H1 (cell line): Measurements from ENCODE around the gene TSGA10IP. TPM values are rescaled to one million over a fixed set of nuclear protein-coding genes. Genes with fewer than 3 reads are reported as not detected.

Source experiments
- CTCF ChIA-PET: fragments of 300-600 bp; sonication (Branson Sonifier 250); formaldehyde crosslinking; loops from one replicate; lab custom pipeline; 2021; ENCODE audit not compliant: partially characterized antibody; lab: Charles Lee
- POLR2A ChIA-PET: fragments of 300-600 bp; sonication (Branson Sonifier 250); formaldehyde crosslinking; loops from one replicate; lab custom pipeline; 2021; ENCODE audit warnings: inconsistent platforms; ENCODE audit not compliant: partially characterized antibody; lab: Charles Lee
- DNase-seq, 2 experiments: peaks; one replicate each; pipeline versions ENCODE4 v3.0.0 to v3.0.0-alpha.2; 2010 to 2022; ENCODE audit warnings: low spot score in 2 of 2, low read depth in 1 of 2, mixed read lengths in 1 of 2
- FAIRE-seq: peaks from 2 replicates; lab custom pipeline; 2011; peaks lifted over from hg19 to GRCh38; lab: Jason Lieb, UNC
- H2AFZ ChIP-seq: 2 replicates; pipeline ENCODE4 v1.8.1; 2012; ENCODE audit warnings: low read length, inconsistent platforms
- H2AK5ac ChIP-seq: 2 replicates; pipeline ENCODE4 v1.6.1; 2013; ENCODE audit warnings: low read depth, low read length
- H2BK120ac ChIP-seq: replicated peaks from 2 replicates; pipeline ENCODE3; 2013; ENCODE audit warnings: low read depth, low read length, inconsistent platforms
- H2BK12ac ChIP-seq: 2 replicates; pipeline ENCODE4 v1.6.1; 2013; ENCODE audit warnings: low read depth, low read length
- H2BK15ac ChIP-seq: 2 replicates; pipeline ENCODE4 v1.6.1; 2013; ENCODE audit warnings: low read length
- H2BK20ac ChIP-seq: 2 replicates; pipeline ENCODE4 v1.6.1; 2013; ENCODE audit warnings: low read length
- H2BK5ac ChIP-seq: 2 replicates; pipeline ENCODE4 v1.6.1; 2013; ENCODE audit warnings: low read depth, low read length
- H3K14ac ChIP-seq: 2 replicates; pipeline ENCODE4 v1.6.1; 2013; ENCODE audit warnings: inconsistent platforms; ENCODE audit not compliant: insufficient read length
- H3K18ac ChIP-seq: 2 replicates; pipeline ENCODE4 v1.6.1; 2013; ENCODE audit warnings: low read length; ENCODE audit errors: extremely low read depth
- H3K23ac ChIP-seq: 2 replicates; pipeline ENCODE4 v1.6.1; 2013; ENCODE audit warnings: inconsistent platforms; ENCODE audit not compliant: insufficient read length
- H3K23me2 ChIP-seq: 2 replicates; pipeline ENCODE4 v1.6.1; 2013; ENCODE audit warnings: low read depth, low read length
- H3K27ac ChIP-seq: 2 replicates; pipeline ENCODE4 v1.6.1; 2011; ENCODE audit warnings: low read depth, low read length, inconsistent platforms
- H3K27me3 ChIP-seq, 4 experiments: replicated peaks in 1 of 4; 1 replicate in 1 of 4; 2 replicates in 3 of 4; pipeline versions ENCODE4 v1.6.1 to v1.8.1; 2011 to 2013; ENCODE audit warnings: low read length in 3 of 4, mild to moderate bottlenecking in 3 of 4, inconsistent platforms in 2 of 4, mixed read lengths in 2 of 4, moderate library complexity in 1 of 4; ENCODE audit not compliant: control insufficient read depth in 3 of 4, insufficient read depth in 3 of 4; ENCODE audit errors: extremely low read depth in 1 of 4
- H3K36me3 ChIP-seq, 4 experiments: 2 replicates each; pipeline versions ENCODE4 v1.6.1 to v1.8.1; 2011 to 2013; ENCODE audit warnings: mild to moderate bottlenecking in 4 of 4, low read length in 3 of 4, moderate library complexity in 2 of 4, control low read depth in 1 of 4, inconsistent platforms in 1 of 4; ENCODE audit not compliant: insufficient read depth in 4 of 4, control insufficient read depth in 2 of 4
- H3K4ac ChIP-seq: replicated peaks from 2 replicates; pipeline ENCODE3; 2013; ENCODE audit warnings: low read length, low read depth, mixed read lengths, inconsistent platforms; ENCODE audit not compliant: insufficient read length
- H3K4me1 ChIP-seq, 4 experiments: replicated peaks in 1 of 4; 1 replicate in 1 of 4; 2 replicates in 3 of 4; pipeline versions ENCODE4 v1.6.1 to v1.8.1; 2011 to 2013; ENCODE audit warnings: low read length in 3 of 4, inconsistent platforms in 2 of 4, mixed read lengths in 1 of 4; ENCODE audit not compliant: insufficient read depth in 4 of 4, control insufficient read depth in 3 of 4
- H3K4me2 ChIP-seq, 2 experiments: 2 replicates each; pipeline versions ENCODE4 v1.6.1 to v1.8.1; 2011 to 2013; ENCODE audit warnings: low read depth in 2 of 2, low read length in 2 of 2, control low read depth in 1 of 2, inconsistent platforms in 1 of 2, mild to moderate bottlenecking in 1 of 2; ENCODE audit not compliant: insufficient read depth in 1 of 2
- H3K4me3 ChIP-seq, 4 experiments: fragments of 200-600, 300-600 bp in 1 of 4; sonication (generic), shearing (Covaris generic), sonication (Bioruptor Twin) in 1 of 4; 2 replicates each; pipeline versions ENCODE4 v1.5.1 to v1.8.1; 2011 to 2016; ENCODE audit warnings: low read length in 4 of 4, low read depth in 3 of 4, control low read depth in 2 of 4, inconsistent platforms in 2 of 4, mild to moderate bottlenecking in 2 of 4, mixed read lengths in 1 of 4, moderate library complexity in 1 of 4; ENCODE audit not compliant: insufficient read depth in 2 of 4; ENCODE audit errors: extremely low read depth in 1 of 4
- H3K56ac ChIP-seq: replicated peaks from 2 replicates; pipeline ENCODE3; 2013; ENCODE audit warnings: low read depth, mild to moderate bottlenecking, mixed read lengths, low read length, inconsistent platforms; ENCODE audit not compliant: insufficient read length
- H3K79me1 ChIP-seq: 2 replicates; pipeline ENCODE4 v1.6.1; 2013; ENCODE audit warnings: low read depth, low read length, control low read depth
- H3K79me2 ChIP-seq, 2 experiments: 2 replicates each; pipeline versions ENCODE4 v1.6.1 to v1.8.1; 2012 to 2013; ENCODE audit warnings: low read length in 2 of 2, mild to moderate bottlenecking in 2 of 2, inconsistent platforms in 1 of 2; ENCODE audit not compliant: insufficient read depth in 2 of 2, control insufficient read depth in 1 of 2
- H3K9ac ChIP-seq, 4 experiments: replicated peaks in 1 of 4; 1 replicate in 1 of 4; 2 replicates in 3 of 4; pipeline versions ENCODE4 v1.6.1 to v1.8.1; 2011 to 2013; ENCODE audit warnings: low read depth in 3 of 4, low read length in 3 of 4, control low read depth in 2 of 4, mild to moderate bottlenecking in 2 of 4, moderate library complexity in 2 of 4, inconsistent platforms in 1 of 4; ENCODE audit errors: extremely low read depth in 1 of 4
- H3K9me3 ChIP-seq, 2 experiments: 2 replicates each; pipeline versions ENCODE4 v1.6.1 to v1.8.1; 2012 to 2013; ENCODE audit warnings: mild to moderate bottlenecking in 2 of 2, moderate library complexity in 2 of 2, control low read depth in 1 of 2, inconsistent platforms in 1 of 2, low read depth in 1 of 2, low read length in 1 of 2, mixed read lengths in 1 of 2; ENCODE audit not compliant: insufficient read depth in 2 of 2
- H4K20me1 ChIP-seq, 2 experiments: replicated peaks in 1 of 2; 2 replicates each; pipeline versions ENCODE3 to v1.8.1; 2011 to 2013; ENCODE audit warnings: inconsistent platforms in 2 of 2, low read length in 2 of 2, mild to moderate bottlenecking in 1 of 2; ENCODE audit not compliant: insufficient read depth in 2 of 2, control insufficient read depth in 1 of 2
- H4K5ac ChIP-seq: 2 replicates; pipeline ENCODE4 v1.6.1; 2013; ENCODE audit warnings: low read length, low read depth, mixed read lengths, inconsistent platforms; ENCODE audit not compliant: insufficient read length
- H4K8ac ChIP-seq: 2 replicates; pipeline ENCODE4 v1.8.0; 2013; ENCODE audit warnings: mild to moderate bottlenecking, moderate library complexity, low read length, inconsistent platforms; ENCODE audit not compliant: insufficient read depth; ENCODE audit errors: extremely low read depth
- H4K91ac ChIP-seq: replicated peaks from 2 replicates; pipeline ENCODE3; 2013; ENCODE audit warnings: low read length, mixed read lengths, inconsistent platforms; ENCODE audit not compliant: insufficient read length
- ATF2 ChIP-seq: IDR thresholded peaks from 2 replicates; pipeline ENCODE4 v1.6.1; 2012; ENCODE audit warnings: low read length, inconsistent platforms
- CEBPB ChIP-seq: IDR thresholded peaks from 2 replicates; pipeline ENCODE4 v1.6.1; 2012; ENCODE audit warnings: low read depth, low read length
- CTBP2 ChIP-seq: IDR thresholded peaks from 2 replicates; pipeline ENCODE4 v1.7.0; 2011; ENCODE audit warnings: borderline replicate concordance, mild to moderate bottlenecking, moderate library complexity, mixed read lengths, low read length; ENCODE audit not compliant: insufficient read depth, insufficient read length
- GTF2F1 ChIP-seq: IDR thresholded peaks from 2 replicates; pipeline ENCODE4 v1.6.1; 2012; ENCODE audit warnings: low read depth, low read length, improper control_type of control experiment, borderline replicate concordance
- KDM1A ChIP-seq: fragments of 200-600, 300-600 bp; sonication (generic); IDR thresholded peaks from 2 replicates; pipeline ENCODE4 v1.7.1; 2016; ENCODE audit warnings: mild to moderate bottlenecking, low read length, borderline replicate concordance
- POLR2A ChIP-seq, 2 experiments: IDR thresholded peaks; 1 replicate in 1 of 2; 2 replicates in 1 of 2; pipeline ENCODE4 v1.6.1; 2011; ENCODE audit warnings: low read depth in 2 of 2, low read length in 2 of 2, mild to moderate bottlenecking in 2 of 2; ENCODE audit errors: control extremely low read depth in 1 of 2
- RAD21 ChIP-seq, 2 experiments: IDR thresholded peaks in 1 of 2; conservative IDR thresholded peaks in 1 of 2; 2 replicates each; pipeline ENCODE4 v1.6.1; 2011; ENCODE audit warnings: low read depth in 2 of 2, low read length in 2 of 2, improper control_type of control experiment in 1 of 2, inconsistent platforms in 1 of 2, mild to moderate bottlenecking in 1 of 2, moderate library complexity in 1 of 2
- SIN3A ChIP-seq, 2 experiments: IDR thresholded peaks in 1 of 2; conservative IDR thresholded peaks in 1 of 2; 2 replicates each; pipeline ENCODE4 v1.6.1; 2011 to 2012; ENCODE audit warnings: low read length in 2 of 2, improper control_type of control experiment in 1 of 2, low read depth in 1 of 2, mild to moderate bottlenecking in 1 of 2
- SP2 ChIP-seq: IDR thresholded peaks from 2 replicates; pipeline ENCODE4 v1.6.1; 2012; ENCODE audit warnings: mild to moderate bottlenecking, low read length, inconsistent platforms
- SRF ChIP-seq: IDR thresholded peaks from 2 replicates; pipeline ENCODE4 v1.6.1; 2011; ENCODE audit warnings: mild to moderate bottlenecking, low read depth, low read length, moderate library complexity
- WGBS, 2 experiments: shearing (Covaris generic) in 1 of 2; methylation state at CpG; one replicate each; pipeline versions ENCODE4 v1.1.6 to v1.1.7; 2013 to 2015; ENCODE audit warnings: low lambda C conversion rate in 2 of 2, mixed read lengths in 2 of 2, inconsistent platforms in 1 of 2, low coverage in 1 of 2, missing lambda C conversion rate in 1 of 2; ENCODE audit not compliant: insufficient replicate concordance in 2 of 2, insufficient coverage in 1 of 2, insufficient read length in 1 of 2; ENCODE audit errors: extremely low coverage in 1 of 2, missing lambda C conversion rate in 1 of 2; 5-methylcytosine and 5-hydroxymethylcytosine counted together
- polyA plus RNA-seq, 7 experiments: library from polyadenylated mRNA; depleted of rRNA in 3 of 7; stranded (reverse) in 5 of 7; unstranded in 2 of 7; fragments of >200 nt in 5 of 7; fragments of 200-250 nt in 2 of 7; gene quantifications; 1 replicate in 5 of 7; 2 replicates in 1 of 7; 4 replicates in 1 of 7; pipeline versions ENCODE4 v1.2.1 to v1.2.3, GENCODE V29; 2011 to 2013; ENCODE audit warnings: missing spikeins in 2 of 7, mixed read lengths in 2 of 7
- total RNA-seq: library from RNA; stranded (reverse); fragmentation: NEBNext Ultra II Directional; extraction: Animal tissue kit (Norgen Biotek cat#: 25700); gene quantifications from 2 replicates; pipeline ENCODE4 v1.2.1, GENCODE V29; 2021
- TF ChIP-seq, protein P1 (sequence below): IDR thresholded peaks from 2 replicates; pipeline ENCODE4 v1.6.1; 2012; ENCODE audit warnings: inconsistent platforms

Gene TSGA10IP
- total and polyA plus RNA-seq, 2 of the 8 experiments (the other 6 are each of a cell fraction or from before 2014, with no cell fraction given): 1.9 to 6.0 TPM

DNA sequence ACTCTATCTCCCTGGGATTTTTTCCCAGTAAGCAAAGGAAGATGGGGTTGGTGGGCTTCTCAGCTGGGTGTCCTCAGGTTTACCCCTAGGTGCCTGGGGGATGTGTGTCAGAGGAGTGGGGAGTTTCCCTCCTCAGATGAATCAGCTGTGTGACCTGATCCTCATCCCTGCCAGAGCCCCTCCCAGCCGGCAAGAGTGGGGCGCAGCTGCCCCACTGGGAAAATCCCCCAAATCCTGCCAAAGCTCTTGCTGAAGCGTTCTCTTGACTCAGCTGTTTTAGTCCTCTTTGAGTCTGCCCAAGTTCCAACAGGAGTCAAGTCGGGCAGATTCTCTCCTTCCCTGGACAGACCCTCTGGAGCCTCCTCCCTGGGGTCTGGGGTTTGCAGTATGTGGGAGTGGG is 32.4 kb upstream of the TSGA10IP start:
- Histone ChIP-seq H3K23ac (no peak overlapping the region), H4K20me1 (peaks cover 0 to 4% of the 10 kb centered on the region in 2 experiments), H2BK15ac (no peak overlapping the region), H3K27ac (no peak overlapping the region), H3K14ac (no peak overlapping the region), H4K5ac (no peak overlapping the region), H2BK12ac (peak overlapping the region; percentile 39), H3K23me2 (no peaks in the 10 kb centered on the region), H3K79me2 (peaks cover 0 to under 1% of the 10 kb centered on the region in 2 experiments; a peak in 1 of 4 replicates), H2BK20ac (no peak overlapping the region), H2AFZ (no peak overlapping the region), H3K79me1 (no peaks in the 10 kb centered on the region; the same call in 1 of the 2 replicates), H3K9me3 (no peaks in the 10 kb centered on the region), H3K36me3 (no peaks in the 10 kb centered on the region), H3K27me3 (peaks cover 0 to 11% (median 2%) of the 10 kb centered on the region in 4 experiments; a peak in 4 of 7 replicates), H3K56ac (no peak overlapping the region), H3K4me2 (no peak overlapping the region), H3K18ac (no peak overlapping the region), H4K91ac (no peak overlapping the region), H2AK5ac (no peak overlapping the region), H3K4me1 (peaks cover 2 to 12% (median 5%) of the 10 kb centered on the region in 4 experiments; a peak in 5 of 7 replicates), H3K9ac (no peak overlapping the region), H2BK5ac (no peak overlapping the region), H3K4ac (no peak overlapping the region), H3K4me3 (no peak overlapping the region), H4K8ac (no peak overlapping the region), H2BK120ac (no peak overlapping the region)
- FAIRE-seq (no peak), DNase-seq (no peak)
- WGBS, 2 experiments: 85% methylated on average over 4 of the region's 4 CpGs; no CpG with 5 or more reads in 1 of the 2 experiments
- POLR2A ChIA-PET: interaction anchor here (1.0 to 1.8 kb wide), 6 partner anchors 15 to 792 kb away, joined by 3 to 6 read pairs (median 3); partner anchors contain the start of gene MUS81
- CTCF ChIA-PET: interaction anchor here (2.1 to 11.7 kb wide), 3 partner anchors 11 to 133 kb away, joined by 6 to 212 read pairs (median 14); partner anchors contain the start of genes CCDC85B, FIBP and FOSL1
- TF ChIP-seq SRF (no peak), CTBP2 (no peak), CEBPB (no peak), KDM1A (no peak), POLR2A (IDR thresholded peaks at IDR 0.05; ENCODE audit: control extremely low read depth in 1 of 2, low read depth in 2 of 2, low read length in 2 of 2) (no peak), ATF2 (no peak), SIN3A (conservative IDR thresholded peaks at IDR 0.05 in 1 of 2, IDR thresholded peaks at IDR 0.05 in 1 of 2; ENCODE audit: low read depth in 1 of 2, low read length in 2 of 2) (no peak), GTF2F1 (no peak), SP2 (no peak), RAD21 (IDR thresholded peaks at IDR 0.05 in 1 of 2, conservative IDR thresholded peaks at IDR 0.05 in 1 of 2; ENCODE audit: low read depth in 2 of 2, low read length in 2 of 2) (no peak)
- TF ChIP-seq, protein P1, sequence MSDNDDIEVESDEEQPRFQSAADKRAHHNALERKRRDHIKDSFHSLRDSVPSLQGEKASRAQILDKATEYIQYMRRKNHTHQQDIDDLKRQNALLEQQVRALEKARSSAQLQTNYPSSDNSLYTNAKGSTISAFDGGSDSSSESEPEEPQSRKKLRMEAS: no peak
